GM21723 (cell line): ENCODE data around the gene KCNH2.

Experiments
- ATAC-seq: cut with Tn5 transposase; IDR thresholded peaks from one replicate; pipeline ENCODE4 v1.9.1; 2021; ENCODE audit warnings: mild to moderate bottlenecking, moderate library complexity; ENCODE audit not compliant: unreplicated experiment

KCNH2 gene

DNA sequence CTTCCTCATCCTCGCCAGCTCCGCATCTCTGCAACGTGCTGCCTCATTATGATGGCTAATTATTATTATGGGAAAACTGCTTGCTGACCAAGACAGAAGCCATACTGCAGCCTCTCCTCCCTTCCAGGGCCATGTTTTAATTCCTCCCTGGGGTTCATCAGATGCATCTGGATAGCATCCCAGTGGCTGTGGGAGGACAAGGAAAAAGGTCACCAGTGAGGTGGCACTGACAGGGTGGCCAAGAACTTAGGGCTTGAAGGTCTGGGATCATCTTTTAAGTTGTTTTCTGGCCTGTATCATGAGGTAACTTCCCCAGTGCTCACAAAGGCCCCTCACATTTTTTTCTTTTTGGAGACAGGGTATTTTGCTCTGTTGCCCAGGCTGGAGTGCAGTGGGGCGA is 39.6 kb downstream of the KCNH2 start:
- no peak for ATAC-seq

DNA sequence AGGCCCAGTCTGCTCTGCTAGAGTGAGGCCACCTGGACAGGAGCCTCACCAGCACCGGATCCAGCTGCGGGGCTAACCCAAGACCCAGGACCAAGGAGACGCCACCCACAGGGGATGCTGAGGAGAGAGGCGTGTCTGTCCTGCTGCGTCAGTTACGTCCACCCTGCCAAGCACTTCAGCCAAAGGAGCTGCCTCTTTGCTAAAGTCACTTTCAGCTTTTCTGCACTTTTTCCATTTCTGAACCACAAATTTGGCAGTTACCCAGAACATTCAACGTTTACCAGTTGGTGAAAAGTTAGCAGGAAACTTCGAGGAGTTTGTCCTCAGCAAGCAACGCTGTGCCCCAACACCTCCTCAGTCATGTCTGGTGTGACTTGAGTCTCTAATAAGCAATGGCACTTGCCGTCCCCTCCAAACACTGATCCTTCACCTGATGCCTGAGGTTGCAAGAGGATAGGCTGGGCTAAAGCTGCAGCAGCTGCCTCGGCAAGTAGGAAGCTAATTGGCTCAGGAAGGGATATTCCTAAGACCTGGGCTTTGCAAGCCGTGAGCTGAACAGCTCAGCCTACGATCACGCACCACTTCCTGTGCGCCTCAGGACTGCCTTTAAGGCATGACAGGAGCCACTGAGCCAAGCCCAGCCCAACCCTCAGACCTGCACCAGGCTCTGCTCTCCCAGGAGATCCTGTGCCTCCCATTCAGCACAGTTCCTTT is 40.1 kb downstream of the KCNH2 start:
- no peak for ATAC-seq

DNA sequence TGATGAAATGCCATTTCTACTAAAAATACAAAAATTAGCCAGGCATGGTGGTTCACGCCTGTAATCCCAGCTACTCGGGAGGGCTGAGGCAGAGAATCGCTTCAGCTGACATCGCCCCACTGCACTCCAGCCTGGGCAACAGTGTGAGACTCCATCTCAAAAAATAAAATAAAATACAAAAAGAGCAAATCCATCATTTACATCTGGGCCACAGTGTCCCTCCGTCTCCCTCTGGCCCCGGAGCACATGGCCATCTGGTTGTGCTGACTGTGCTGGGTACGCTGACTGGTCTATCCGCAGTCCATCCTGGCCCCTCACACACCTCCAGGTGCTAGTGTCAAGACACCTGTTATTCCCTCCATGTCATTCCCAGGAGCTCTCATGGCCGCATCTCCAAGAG is 42.1 kb downstream of the KCNH2 start:
- no peak for ATAC-seq

DNA sequence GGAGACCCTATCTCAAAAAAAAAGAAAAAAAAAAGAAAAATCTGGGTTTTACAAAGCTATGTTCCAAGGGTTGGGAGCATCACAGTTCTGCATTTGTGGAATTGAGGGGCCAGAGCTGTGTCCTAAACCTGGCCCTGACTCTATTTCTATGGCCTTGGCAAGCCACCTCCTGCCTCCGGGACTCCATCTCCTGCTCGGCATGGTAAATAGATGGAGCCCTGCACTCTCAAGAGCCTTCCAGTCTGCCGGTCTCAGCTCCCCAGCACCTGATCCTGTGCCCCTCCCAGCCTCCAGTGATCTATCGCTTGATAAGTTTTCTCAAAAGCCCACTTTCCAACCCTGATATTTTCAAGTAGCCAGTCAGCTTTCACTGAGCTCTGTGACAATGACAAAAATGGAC is 43.0 kb downstream of the KCNH2 start:
- ATAC-seq = no peak

DNA sequence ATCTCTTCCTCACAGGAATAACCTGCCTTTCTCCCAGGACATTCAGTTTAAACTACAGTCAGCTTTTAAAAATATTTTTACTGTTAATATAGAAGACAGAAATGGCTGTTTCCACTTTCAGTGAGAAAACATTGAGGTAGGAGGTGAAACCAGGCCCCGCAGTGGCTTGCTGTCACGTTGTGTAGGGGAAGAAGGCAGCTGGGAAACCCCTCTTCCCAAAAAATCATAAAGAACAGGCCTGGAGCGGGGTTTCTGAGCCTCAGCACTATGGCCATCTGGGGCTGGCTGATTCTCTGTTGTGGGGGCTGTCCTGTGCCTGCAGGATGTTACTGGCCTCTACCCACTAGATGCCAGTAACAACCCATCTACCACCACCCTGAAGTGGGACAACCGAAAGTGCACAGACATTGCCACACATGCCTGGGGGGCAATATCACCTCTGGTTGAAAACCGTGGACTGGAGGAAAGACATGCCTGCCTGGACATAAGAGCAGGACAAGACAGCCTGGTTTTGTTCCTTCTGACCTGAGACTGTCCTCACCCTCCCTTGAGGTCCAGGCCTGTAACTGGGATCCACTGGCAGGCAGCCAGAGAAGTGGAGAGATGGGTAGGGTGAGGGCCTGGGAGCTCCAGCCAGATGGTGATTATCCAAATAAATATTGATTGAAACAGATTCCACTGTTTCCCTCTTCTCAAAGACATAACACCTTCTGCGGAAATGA is 43.9 kb downstream of the KCNH2 start:
- no peak for ATAC-seq

DNA sequence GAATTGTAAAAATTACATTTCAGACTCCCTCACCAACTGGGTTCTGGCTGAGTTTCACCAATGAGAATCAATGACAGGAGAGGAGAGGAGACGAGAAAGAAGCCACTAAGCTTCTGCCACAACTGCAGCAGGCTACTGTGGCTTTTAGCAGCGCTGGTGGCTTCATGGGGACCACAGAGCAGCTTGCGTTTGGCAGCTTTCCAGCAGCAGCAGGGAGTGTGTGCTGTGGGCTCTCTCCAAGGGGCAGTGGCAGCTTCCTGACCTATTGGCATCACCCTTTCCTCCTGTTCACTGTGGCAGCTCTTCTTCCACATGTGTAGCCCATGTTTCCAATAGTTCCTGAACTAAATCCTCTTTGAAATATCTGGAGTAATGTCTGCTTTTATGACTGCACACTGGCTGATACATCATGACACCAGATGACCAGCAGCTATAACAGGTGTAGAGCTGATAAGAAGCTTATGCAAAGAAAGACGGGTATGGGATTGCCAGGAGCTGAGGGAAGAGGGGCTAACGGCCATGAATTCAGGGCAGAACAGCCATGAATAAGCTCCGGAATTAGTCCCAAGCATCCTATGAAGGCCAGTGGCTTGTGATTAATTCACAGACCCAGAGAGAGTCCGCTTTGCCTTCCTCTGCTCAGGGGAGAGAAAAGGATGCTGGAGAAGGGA is 46.8 kb downstream of the KCNH2 start:
- ATAC-seq = no peak

DNA sequence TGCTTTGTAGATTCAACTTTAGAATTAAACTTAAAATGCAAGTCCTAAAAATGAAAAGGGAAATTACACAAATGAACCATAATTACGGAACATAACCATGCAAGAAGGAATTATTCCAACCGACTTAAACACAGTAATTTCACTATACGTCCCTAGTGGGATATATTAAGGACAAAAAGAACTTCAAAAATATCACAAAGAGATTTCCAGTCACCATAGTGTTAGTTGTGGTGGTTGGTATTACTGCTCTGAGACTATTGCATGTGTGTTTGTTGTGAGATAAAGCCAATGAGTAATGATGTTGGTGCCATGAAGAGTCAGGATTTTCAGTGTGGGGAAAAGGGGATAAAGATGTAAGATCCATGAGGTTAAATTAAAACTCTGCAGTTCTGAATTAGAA is 49.6 kb downstream of the KCNH2 start:
- no peak for ATAC-seq

DNA sequence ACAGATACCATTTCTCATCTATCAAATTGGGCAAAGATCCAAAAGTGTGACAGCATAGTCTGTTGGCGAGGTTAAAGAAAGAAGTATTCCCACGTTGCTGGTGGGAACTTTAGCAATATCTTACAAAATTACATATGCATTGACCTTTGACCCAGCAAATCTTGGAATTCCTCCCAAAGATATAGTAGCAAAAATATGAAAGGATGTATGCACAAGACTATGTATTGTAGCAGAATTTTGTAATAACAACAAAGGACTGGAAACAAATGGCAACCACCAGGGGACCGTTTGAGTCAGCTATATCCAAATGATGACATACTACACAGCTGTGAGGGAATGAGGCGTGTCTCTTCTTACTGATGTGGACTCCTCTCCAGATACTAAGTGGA is 50.2 kb downstream of the KCNH2 start:
- ATAC-seq = no peak

DNA sequence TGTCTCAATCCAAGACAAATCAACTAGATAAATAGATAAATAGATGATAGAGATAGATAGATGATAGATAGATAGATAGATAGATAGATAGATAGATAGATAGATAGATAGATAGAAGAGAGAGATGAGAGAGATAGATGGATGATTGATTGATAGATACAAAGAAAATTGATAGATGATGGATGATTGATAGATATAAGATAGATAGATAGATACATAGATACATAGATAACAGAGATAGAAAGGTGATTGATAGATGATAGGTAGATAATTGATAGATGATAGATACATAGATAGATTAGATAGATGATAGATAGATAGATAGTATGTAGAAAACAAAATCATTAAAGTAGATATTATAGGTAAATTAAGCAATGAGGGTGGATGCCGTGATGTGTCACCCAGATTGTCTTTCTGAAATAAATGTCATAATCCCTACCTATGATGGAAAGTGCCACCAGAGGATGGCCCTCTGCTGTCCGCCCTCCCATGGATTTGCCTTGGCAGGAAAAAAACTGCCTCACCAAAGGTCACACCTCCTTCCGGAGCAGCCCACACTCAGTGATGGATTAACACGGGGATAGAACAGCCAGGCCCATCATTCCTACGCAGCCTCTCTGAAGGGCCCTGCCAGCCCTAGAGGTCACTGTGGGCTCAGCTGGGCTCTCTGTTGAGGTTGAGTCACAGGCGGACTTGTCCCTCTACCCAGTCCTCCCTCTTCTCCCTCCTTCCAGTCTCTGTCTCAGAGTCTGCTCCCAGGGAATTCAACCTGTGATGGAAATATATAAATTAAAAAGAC is 50.8 kb downstream of the KCNH2 start:
- ATAC-seq = no peak

DNA sequence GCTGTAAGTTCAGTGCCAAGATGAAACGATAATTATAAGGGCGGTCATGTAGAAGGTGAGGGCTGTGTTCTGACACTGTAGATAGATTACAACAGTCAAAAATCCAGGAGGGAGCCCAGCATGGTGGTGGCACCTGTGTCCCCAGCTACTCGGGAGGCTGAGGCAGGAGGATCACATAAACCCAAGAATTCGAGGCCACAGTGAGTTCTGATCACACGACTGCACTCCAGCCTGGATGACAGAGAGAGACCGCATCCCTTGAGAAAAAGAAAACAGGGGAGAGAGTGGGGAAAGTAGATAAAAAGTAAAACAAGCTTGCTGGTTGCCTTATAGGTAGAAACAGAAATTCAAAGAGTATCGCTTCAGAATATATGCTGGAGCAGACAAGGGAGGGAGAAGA is 52.1 kb downstream of the KCNH2 start:
- ATAC-seq = no peak

DNA sequence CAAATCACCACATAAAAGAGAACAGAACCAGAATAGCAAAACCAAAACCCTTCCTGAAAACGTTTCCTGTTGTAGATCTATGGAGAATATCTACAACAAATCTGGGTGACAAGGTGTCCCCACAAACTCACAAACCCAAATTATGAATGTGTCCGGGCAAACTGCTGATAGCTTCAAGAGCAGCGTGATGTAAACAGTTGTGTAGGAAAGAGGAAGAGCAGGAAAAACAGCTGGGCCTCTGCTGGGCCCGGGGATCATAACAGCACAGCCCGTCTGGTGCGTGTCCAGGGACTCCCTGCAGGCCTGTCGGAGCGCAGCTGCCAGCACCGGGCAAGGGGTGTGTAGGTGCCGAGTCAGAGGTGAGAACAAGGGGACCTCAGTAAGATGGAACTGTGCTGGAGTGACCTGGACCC is 53.7 kb downstream of the KCNH2 start:
- ATAC-seq = no peak

DNA sequence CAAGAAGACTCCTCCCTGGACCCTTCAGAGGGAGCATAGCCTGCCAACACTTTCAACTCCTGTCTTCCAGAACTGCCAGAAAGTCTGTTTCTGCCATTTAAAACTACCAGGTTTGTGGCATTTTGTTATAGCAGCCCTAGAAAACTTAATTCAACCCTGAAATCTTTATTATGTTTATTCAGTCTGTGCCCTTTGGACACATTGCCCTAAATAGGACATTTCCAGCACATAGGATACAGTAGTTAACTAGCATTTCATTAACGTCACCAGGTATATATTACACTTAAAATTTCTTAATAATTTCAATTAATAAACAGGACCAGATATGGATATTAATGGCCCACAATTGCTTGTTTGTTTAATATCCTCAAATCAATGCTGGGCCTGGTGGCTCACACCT is 54.3 kb downstream of the KCNH2 start:
- ATAC-seq = no peak

DNA sequence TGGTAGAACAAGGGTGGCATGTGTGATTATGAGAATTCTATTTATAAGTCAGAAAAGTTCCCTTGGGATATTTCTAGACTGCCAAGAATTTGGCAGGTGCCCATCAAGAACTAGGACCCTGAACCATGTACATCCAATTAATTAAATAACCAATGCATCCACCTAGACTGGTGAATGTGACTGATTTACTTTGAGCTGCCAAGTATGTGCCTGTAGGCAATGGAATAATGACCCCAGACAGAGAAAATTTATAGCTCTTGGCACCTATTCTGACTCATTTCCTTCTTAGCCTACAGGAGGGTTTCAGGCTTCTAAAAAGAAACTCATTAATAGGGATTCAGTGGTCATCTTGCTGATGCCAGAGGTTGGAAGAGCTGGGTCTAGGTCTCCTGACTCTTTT is 54.9 kb downstream of the KCNH2 start:
- no peak for ATAC-seq

DNA sequence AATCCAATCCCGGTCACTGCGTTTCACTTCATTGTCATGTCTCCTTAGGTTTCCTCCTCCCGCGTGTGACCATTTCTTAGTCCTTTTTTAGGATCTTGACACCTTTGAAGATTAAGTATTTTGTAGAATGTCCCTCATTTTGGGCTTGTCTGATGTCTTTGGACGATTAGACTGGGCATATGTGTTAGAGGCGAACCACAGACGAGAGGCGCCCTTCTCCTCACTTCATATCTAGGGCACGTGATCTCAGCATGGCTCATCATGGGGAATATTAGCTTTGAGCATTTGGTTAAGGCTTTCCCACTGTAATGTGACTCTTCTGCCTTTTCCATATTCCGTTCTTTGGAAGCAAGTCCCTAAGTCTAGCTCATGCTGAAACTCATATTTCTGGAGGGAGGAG is 59.0 kb downstream of the KCNH2 start:
- ATAC-seq = no peak

DNA sequence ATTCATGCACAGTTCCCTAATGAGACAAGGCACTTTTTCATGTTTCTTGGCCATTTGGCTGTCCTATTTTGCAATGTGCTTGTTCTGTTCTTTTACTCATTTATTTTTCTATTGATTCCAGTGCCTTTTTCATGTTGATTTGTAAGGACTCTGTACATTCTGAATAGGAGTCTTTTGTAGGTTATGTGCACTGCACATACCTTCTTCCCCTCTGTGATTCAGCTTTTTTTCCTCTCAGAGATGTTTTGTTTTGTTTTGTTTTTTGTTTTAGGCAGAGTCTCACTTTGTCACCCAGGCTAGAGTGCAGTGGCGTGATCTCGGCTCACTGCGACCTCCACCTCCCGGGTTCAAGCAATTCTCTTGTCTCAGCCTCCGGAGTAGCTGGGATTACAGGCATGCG is 59.7 kb downstream of the KCNH2 start:
- ATAC-seq = no peak

DNA sequence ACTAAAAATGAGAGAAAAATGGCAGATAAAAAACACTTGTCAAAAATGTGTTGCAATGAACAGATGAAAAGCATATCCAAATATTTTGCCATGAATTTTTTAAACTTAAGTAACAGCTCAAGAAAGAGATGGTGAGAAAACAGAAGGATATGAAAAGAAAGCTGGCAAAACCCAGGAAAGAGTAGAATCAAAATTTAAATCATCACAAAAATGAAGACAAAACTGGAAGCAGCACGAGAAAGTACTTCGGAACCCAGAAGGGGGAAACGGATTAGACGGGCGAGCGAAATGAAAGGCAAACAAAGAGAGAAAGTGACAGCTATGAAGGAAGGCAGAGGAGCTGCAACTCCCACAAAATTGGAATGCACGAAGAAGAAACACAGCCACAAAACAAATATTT is 60.2 kb downstream of the KCNH2 start:
- no peak for ATAC-seq

DNA sequence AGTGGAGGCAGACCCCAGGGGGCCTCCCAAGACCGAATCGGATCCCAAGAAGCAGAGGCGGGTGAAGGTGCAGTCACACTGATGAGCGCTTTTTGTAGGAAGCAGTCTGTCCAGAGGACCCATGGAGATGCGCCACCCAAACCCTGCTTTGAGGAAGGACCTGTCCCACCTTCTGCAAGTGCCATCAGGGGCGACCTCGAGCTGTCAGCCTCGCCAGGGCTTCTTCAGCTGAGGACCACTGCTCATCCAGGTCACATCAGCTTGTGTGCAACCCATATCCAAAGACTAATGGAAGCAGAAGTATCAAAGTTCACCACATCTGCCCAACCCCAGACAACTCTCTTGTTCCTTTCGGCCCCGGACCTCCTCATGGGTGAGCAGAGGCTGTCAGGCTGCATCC is 61.5 kb downstream of the KCNH2 start:
- no peak for ATAC-seq

DNA sequence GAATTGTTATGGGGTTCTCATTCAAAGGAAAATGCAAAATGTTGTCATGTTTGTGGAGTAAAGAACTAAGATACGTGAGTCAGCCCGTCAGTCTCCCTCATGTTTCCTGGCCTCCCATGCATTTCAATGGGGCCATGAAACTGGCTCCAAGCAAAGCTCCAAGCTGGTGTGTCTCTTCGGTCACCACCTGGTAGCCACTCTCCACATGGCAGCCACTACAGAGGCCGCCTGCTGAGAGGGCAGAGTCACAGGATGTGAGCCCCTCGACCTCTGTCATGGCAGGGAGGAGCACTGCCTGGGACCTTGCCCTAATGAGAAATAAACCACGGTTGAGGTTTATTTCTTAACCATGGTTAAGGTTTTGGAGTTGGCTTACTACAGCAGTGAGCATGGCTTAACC is 63.2 kb downstream of the KCNH2 start:
- ATAC-seq = no peak

DNA sequence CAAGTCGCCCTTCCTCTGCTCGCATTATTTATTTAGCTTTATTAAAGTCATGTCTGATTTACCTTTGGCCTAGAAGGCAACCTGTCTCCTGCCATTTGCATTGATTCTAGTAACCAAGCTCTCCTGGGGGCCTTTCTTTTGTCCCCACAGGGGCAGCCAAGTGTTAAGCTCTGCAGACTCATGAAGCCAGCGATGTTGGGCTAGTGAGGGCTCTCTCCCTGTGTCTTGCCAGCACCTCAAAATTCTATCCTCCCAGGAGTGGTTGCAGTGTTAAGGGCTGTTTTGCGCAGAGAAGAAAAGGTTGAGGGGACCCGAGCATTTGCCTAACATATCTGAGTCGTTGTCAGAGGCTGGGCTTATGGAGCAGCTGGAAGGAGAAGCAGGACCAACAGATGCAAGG is 63.9 kb downstream of the KCNH2 start:
- no peak for ATAC-seq

DNA sequence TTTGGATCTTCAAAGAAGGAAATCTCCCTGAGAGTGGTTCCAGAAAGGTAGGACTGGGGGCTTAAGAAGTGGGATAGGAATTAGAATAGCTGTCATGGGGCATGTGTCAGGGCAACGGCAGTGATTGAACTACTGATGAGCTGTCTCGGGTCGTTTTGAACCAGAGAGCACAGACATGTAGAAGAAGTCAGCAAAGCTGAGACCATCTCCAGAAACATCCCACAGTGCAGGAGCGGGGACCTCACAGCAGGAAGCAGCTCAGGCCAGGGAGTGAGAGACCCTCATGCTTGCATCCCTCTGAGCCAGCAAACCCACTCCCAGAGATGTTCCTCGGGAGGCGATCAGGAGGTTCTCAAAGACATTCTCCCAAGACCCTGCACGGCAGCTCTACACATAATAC is 65.7 kb downstream of the KCNH2 start:
- no peak for ATAC-seq

DNA sequence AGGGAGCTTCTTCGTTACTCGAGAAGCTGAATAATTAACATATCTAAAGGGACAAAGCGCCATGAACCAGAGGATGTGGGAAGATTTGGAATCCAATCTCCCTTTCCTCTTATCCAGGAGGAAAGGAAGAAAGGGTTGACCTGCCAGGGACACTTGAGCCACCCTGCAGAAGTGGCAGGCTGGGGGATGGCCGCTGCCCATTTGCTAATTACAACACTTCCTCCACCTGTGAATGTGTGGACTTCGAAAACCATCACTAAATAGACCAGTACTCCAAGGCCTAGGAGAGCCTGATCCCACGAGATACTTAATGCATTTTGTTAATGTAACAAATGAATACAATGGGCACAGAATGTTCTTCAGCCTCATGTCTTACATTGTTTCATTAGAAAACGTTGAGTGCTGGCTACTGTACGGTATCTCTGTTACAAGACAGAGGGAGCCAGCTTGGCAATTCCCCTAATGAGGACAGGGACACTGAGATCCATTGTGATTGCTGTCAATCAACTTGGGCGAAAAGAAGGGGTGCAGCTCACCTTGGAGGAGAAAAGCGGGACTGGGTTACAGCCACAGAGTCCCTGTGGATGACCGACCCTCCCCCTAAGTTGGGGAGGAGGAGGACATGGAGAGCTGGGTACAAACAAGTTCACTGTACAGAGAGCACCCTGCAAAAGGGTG is 66.4 kb downstream of the KCNH2 start:
- no peak for ATAC-seq
